ENCODE data around the gene URB1.

Gene URB1

GRCh38 chr21:32346951-32347350, 45.9 kb downstream of the URB1 start:
- DNase-seq (ENCODE audit: low read depth) = no peak

- no peak for DNase-seq (ENCODE audit: low read depth)
These were observed 51.7 kb downstream of the URB1 start for GRCh38 chr21:32340863-32341848.

- DNase-seq (ENCODE audit: low read depth) = no peak
These were observed 54.4 kb downstream of the URB1 start for GRCh38 chr21:32338209-32338921.

GRCh38 chr21:32337206-32337605, 55.6 kb downstream of the URB1 start:
- DNase-seq (ENCODE audit: low read depth) = no peak

GRCh38 chr21:32336711-32337110, 56.1 kb downstream of the URB1 start:
- no peak for DNase-seq (ENCODE audit: low read depth)

GRCh38 chr21:32335601-32336575, 56.9 kb downstream of the URB1 start:
- DNase-seq (ENCODE audit: low read depth) = no peak

- no peak for DNase-seq (ENCODE audit: low read depth)
These were observed 57.8 kb downstream of the URB1 start for GRCh38 chr21:32334980-32335531.

- no peak for DNase-seq (ENCODE audit: low read depth)
These were observed 58.7 kb downstream of the URB1 start for GRCh38 chr21:32333953-32334673.

GRCh38 chr21:32332463-32332951, 60.3 kb downstream of the URB1 start:
- no peak for DNase-seq (ENCODE audit: low read depth)

GRCh38 chr21:32331444-32332305, 61.1 kb downstream of the URB1 start:
- no peak for DNase-seq (ENCODE audit: low read depth)

- DNase-seq (ENCODE audit: low read depth) = no peak
These were observed 62.0 kb downstream of the URB1 start for GRCh38 chr21:32330784-32331311.

- no peak for DNase-seq (ENCODE audit: low read depth)
These were observed 63.0 kb downstream of the URB1 start for GRCh38 chr21:32329776-32330175.

- no peak for DNase-seq (ENCODE audit: low read depth)
These were observed 63.5 kb downstream of the URB1 start for GRCh38 chr21:32329331-32329730.

- DNase-seq (ENCODE audit: low read depth) = no peak
These were observed 64.2 kb downstream of the URB1 start for GRCh38 chr21:32328595-32328994.

- DNase-seq (ENCODE audit: low read depth) = no peak
These were observed 67.1 kb downstream of the URB1 start for GRCh38 chr21:32325706-32326105.

GRCh38 chr21:32322676-32323075, 70.1 kb downstream of the URB1 start:
- DNase-seq (ENCODE audit: low read depth) = no peak

GRCh38 chr21:32322103-32322502, 70.7 kb downstream of the URB1 start:
- no peak for DNase-seq (ENCODE audit: low read depth)

GRCh38 chr21:32321480-32321879, 71.3 kb downstream of the URB1 start:
- DNase-seq (ENCODE audit: low read depth) = no peak

- no peak for DNase-seq (ENCODE audit: low read depth)
These were observed 72.1 kb downstream of the URB1 start for GRCh38 chr21:32320726-32321125.

GRCh38 chr21:32320059-32320458, 72.8 kb downstream of the URB1 start:
- no peak for DNase-seq (ENCODE audit: low read depth)

All from activated T-cell treated with anti-CD3 and anti-CD28 coated beads for 1 hour (primary cell).